Superior temporal gyrus (tissue), 1 donor: ENCODE measurements around the gene SMCO2.
"Not testable (repeated sequence)": the region's sequence is repeated elsewhere in the genome, so short reads cannot be mapped to it uniquely, and the experiment has no call there.

Experiments
- DNase-seq: peaks from one replicate; pipeline ENCODE4 v3.0.0-alpha.2; 2016; ENCODE audit errors: extremely low spot score

Gene SMCO2

DNA sequence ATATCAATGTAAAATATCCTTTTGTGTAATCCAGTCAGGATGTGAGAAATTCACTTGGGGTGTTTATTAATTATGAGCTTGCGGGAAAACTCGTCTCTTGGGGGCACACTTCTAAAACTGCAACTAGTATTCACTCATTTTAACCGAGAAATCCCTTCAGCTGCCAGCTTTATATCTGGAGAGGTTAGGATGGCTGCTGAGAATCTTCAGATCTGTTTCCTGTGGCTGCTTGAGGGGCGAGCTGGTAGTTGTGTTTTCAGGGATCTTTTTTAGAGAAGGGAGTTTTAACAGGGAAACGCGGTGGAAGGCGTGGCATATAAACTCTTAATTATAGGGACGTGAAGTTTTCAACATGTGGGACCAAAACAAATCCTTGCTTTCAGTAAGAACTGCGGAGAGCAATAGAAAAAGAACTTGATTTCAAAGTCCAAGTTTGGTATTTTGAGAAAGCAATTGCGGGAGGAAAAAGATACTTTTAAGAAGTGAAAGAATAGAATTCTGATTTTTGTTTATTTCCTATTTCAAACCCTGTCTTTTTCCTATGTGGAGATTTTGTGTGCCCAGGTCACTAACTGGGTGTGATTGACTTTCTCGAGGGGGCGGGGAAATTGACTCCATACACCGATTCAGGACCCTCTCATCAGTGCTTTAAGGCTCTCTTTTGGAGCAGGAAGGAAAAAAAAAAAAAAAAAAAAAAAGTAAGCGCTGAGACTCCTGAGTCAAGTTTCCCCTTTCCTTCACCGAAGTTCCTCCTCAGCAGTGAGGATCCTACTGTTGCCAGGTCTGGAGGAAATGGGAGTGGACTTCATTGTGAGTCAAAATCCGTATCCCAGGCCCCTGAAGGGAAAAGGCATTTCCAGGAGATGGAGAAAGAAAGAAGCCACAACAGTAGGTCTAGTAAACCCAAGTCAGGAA is 78.6 kb downstream of the SMCO2 start:
- peak; percentile 75 for DNase-seq

- no peak for DNase-seq
Observed at GRCh38 chr12:27527512-27527911, 81.0 kb downstream of the SMCO2 start.

GRCh38 chr12:27528788-27529187 is 82.3 kb downstream of the SMCO2 start:
- DNase-seq, result no peak

DNA sequence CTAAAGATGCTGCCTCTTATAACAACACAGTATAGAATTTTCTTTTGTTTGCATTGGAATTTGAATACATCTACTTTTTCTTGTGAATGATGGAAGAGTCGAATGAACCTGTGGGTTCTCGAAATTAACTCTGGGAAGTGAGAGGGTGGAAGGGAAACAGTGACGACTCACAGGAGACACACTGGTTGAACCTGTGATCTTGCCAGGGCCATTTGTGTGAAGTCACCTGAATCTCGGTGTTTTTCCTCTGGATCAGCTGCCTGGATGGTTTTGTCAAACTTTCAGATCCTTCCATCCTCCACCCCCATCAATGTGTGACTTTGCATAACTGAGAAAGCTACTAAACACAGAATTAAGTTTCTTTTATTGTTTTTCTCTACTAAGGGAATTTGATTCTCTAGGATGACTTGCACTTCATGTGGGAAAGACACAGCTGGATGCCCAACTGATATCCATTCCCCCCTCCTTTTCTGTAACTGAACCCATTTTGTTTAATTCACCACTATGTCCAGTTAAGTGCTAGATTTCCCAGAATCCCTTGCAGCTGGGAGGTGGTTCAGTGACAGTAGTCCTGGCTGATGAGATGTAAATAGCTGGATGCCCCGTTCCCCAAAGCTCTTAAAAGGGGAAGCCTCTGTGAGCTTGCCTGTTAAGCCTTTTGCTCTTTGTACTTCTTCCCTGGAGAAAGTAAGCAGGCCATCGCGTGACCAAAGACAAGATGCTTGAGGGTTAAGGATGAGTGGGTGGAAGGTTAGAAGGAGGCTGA is 83.8 kb downstream of the SMCO2 start:
- DNase-seq, result no peak

GRCh38 chr12:27531896-27532295 is 85.4 kb downstream of the SMCO2 start:
- DNase-seq, result no peak

- DNase-seq, result no peak
Observed at GRCh38 chr12:27534060-27534764, 87.7 kb downstream of the SMCO2 start.

GRCh38 chr12:27534765-27535161 is 88.2 kb downstream of the SMCO2 start:
- DNase-seq, result no peak

- no peak for DNase-seq
Observed at GRCh38 chr12:27535318-27535717, 88.8 kb downstream of the SMCO2 start.

DNA sequence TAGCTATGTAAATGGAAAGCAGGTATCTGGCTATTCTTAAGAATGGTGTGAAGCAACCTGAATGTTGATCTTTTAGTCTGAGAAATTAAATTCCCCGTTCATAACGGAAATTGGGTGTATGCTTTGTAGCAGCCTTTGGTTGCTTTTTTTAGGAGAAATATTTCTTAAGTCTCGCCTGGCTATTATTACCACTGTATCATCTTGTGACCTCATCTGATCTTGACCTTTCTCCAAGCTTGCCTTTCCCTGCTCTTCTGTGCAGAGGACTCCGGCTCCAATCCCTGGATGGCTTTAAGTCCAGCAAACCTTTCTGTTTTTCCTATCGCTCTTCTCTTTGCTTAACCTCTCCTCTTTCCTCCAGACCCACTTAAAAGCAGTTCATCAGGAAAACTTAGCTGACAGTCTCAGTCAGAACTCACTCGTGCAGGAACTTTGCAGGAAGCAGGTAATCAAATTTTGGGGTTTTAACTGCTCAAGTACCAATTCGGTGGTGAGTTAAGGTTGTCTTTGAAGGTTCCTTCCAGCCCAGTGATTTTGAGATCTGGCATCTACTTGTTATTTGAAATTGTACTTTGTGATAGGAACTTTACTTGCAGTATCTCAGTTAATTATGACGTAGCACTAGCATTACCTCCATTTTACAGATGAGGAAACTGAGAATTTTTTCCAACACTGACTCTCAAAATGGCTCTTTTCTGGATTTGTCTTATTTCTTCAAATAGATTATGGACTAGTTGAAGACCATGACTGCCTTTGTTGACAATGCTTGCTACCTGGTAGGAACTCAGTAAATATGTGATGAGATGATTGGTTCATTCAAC is 91.5 kb downstream of the SMCO2 start:
- no peak for DNase-seq

- DNase-seq, result no peak
Observed at GRCh38 chr12:27539191-27539631, 92.7 kb downstream of the SMCO2 start.

DNA sequence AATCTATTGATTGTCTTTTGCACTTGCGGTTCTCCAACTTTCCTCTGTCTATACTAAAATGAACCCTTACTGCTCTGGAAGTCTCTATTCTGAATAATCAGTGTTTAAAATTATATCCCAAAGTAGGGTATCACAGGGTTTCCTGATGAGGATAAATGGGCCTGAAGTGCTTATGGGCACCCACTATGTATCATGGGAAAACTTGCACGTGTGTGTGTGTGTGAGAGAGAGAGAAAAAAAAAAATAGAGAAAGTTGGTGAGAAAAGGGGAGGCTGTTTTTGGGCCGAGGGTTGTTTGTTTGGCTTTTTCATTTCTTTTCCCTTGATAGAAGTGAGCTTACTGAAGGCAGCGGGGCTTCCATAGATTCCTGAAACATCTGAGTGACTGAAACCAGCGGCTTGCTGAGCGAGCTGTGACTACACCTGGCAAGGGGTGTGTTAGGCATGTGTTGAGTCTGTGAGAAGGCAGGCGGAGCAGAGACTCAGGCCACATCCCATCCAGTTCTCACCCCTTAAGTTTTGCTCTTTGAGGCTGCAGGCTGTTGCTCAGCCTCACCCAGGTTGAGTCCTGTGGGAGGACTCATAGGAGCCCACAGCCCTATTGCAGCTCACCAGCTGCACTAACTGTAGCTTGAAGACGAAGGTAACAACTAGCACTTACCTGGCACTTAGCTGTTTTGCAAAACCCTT is 94.6 kb downstream of the SMCO2 start:
- no peak for DNase-seq

GRCh38 chr12:27542628-27543027 is 96.1 kb downstream of the SMCO2 start:
- DNase-seq, result no peak

DNA sequence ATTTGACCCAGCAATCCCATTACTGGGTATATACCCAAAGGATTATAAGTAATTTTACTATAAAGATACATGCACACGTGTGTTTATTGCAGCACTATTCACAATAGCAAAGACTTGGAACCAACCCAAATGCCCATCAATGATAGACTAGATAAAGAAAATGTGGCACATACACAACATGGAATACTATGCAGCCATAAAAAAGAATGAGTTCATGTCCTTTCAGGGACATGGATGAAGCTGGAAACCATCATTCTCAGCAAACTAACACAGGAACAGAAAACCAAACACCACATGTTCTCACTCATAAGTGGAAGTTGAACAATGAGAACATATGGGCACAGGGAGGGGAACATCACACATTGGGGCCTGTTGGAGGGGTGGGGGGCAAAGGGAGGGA is 98.3 kb downstream of the SMCO2 start:
- not testable (repeated sequence) for DNase-seq

GRCh38 chr12:27545665-27546064 is 99.1 kb downstream of the SMCO2 start:
- DNase-seq, result peak; percentile 53

DNA sequence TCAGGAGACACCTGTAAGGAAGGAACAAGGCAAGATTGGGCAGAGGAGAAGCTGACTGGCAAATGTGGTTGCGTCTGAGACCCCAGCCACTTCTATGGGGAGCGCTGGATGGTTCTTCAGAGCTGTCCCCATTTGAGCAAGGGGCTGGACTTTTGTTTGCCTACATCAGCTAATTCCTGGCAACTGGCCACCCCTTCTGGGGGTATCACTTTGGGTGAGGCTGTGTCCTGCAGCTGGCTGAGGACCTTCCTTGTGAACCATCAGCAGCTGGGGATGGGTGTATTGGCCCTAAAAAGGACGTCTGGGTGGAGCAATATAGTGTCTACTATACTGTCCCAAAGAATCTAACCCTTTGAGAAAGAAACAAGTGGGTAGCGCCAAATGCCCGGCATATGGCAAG is 101.1 kb downstream of the SMCO2 start:
- no peak for DNase-seq

GRCh38 chr12:27548301-27549199 is 102.0 kb downstream of the SMCO2 start:
- DNase-seq, result no peak

- DNase-seq, result no peak
Observed at GRCh38 chr12:27549236-27549800, 102.8 kb downstream of the SMCO2 start.

DNA sequence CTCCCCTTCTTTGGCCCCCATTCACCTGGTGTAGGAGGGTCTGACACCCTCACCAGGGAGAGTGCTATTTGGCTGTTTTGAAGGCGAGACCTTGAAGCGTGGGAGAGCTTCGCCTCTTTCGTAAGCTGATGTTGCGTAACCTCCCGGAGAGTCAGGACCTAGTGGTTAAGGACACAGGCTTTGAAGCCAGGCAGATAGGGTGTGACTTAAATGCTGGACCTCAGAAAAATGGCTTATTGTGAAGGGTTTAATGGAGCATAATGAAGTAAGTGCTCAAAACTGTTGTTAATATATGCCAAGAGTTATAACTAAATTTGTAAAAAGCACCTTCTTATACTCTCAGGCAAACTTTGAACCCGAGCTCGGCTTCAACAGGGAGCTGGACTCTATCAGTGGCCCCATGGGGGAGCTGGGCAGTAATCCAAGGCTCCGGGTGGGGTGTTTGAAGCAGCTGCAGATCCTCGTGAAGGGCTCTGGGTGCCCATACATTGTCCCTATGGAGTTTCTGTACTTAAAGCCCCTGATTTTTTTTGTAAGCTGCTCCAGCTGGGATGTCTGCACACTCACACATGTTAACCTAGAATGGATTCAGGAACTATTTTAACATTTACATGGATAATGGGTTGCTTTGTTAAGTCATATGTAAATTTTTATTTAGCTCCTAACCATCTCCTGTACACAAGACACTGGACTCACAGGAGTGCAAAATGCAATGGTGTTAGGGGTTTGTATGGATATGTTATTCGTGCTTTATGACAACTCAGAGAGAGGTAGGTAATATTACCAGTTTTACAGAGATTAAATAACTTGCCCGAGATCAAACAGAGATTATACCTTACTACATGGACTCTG is 103.5 kb downstream of the SMCO2 start:
- no peak for DNase-seq

DNA sequence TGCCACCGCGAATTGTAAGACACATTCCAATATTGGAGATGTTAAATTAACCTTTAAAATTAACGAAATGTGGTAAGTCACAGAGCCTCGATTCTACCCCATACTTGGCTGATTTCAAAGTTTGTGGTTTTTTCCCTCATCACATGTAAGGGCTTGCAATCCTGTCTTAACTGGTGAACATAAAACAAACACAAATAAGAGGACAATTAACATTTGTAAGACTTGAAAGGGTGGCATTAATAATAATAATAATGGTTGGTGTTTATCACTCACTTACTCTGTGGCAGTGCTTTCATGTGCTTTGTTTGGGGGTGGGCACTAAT is 104.1 kb downstream of the SMCO2 start:
- DNase-seq, result no peak
